ENCODE data around the gene PRR20G.

- TF ChIP-seq TAF1 (IDR thresholded peaks at IDR 0.05; ENCODE audit: borderline replicate concordance, insufficient read depth, low read length) (no peak), SIN3A (IDR thresholded peaks at IDR 0.05; ENCODE audit: borderline replicate concordance, insufficient read depth, low read length) (no peak), POLR2AphosphoS5 (IDR thresholded peaks at IDR 0.05; ENCODE audit: low read depth, low read length) (no peak), REST (IDR thresholded peaks at IDR 0.05; ENCODE audit: insufficient read depth in 1 of 2, low read depth in 2 of 2, low read length in 2 of 2) (no peak), FOXP2 (optimal IDR thresholded peaks at IDR 0.05; ENCODE audit: borderline replicate concordance, extremely low read depth, extremely low read length, insufficient read depth) (no peak)
These were observed 35.4 kb downstream of the PRR20G start for GRCh38 chr3:127252446-127252845.
